HL-60/S4 (cell line): Measurements from ENCODE around the gene LRRC32.

Experiments
- in situ Hi-C: fragments of 300-500 bp; cut with MboI; formaldehyde crosslinking; loops from 2 replicates; pipeline ENCODE4 v1.14.3; 2022; ENCODE audit warnings: low sequenced_read_pairs

LRRC32 gene

DNA sequence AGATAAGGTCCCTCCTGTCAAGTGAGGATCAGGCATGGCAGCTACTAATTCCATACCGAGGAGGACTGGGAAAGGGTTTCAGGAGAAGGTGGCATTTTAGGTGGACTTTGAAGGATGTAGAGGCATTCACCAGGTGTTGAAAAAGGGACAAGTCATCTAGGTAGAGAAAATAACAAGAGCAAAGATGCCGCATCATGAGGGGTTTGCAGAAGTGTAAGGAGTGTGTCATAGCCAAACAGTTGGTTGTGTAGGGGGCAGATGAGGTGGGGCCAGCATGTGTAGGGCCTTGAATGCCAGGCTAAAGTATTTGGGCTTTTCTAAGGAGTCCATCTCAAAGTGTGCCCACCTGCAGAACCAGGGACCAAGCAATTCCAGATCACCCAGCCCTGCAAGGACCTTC, 11.6 kb upstream of the LRRC32 start:
- in situ Hi-C loops: no loop called here

- in situ Hi-C loops: no loop called here
Observed at GRCh38 chr11:76680518-76681425, 10.2 kb upstream of the LRRC32 start.

GRCh38 chr11:76678321-76678720, 7.8 kb upstream of the LRRC32 start:
- in situ Hi-C loops: no loop called here

- in situ Hi-C loops: no loop called here
Observed at GRCh38 chr11:76677458-76677765, 6.9 kb upstream of the LRRC32 start.

DNA sequence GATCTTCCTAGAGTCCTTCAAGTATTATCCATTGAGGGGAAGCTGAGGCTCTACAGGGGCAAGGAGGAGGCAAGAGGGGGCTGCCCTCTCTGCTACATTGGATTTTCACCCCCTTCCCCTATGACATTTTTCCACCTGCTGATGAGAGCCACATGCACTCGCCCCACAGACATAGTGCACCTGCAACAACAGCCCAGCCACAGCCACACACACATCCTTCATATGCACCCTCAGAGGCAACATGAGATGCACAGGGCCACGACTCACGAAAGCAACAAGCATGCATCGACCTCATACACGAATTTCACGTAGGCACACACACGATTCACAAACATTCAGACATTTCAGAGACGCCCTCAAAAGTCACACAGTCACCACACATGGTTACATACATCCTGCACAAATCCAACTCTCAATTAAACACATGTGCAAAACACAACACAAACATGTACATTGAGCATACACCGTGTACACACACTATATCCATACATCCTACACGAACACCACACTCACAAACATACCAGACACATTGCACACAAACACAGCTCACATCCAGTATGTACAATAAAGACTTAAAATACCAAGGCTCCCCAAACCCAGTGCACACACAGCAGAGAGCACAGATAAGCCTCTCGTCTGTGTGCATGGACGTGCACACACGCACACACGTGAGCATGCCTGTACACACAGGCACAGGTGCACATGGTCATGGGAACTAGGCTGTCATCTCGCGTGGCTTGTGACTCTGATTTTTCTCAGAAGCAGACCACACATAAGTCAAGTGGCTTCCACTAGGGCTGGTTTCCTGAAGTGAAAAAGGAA, 6.3 kb upstream of the LRRC32 start:
- in situ Hi-C loops: no loop called here

DNA sequence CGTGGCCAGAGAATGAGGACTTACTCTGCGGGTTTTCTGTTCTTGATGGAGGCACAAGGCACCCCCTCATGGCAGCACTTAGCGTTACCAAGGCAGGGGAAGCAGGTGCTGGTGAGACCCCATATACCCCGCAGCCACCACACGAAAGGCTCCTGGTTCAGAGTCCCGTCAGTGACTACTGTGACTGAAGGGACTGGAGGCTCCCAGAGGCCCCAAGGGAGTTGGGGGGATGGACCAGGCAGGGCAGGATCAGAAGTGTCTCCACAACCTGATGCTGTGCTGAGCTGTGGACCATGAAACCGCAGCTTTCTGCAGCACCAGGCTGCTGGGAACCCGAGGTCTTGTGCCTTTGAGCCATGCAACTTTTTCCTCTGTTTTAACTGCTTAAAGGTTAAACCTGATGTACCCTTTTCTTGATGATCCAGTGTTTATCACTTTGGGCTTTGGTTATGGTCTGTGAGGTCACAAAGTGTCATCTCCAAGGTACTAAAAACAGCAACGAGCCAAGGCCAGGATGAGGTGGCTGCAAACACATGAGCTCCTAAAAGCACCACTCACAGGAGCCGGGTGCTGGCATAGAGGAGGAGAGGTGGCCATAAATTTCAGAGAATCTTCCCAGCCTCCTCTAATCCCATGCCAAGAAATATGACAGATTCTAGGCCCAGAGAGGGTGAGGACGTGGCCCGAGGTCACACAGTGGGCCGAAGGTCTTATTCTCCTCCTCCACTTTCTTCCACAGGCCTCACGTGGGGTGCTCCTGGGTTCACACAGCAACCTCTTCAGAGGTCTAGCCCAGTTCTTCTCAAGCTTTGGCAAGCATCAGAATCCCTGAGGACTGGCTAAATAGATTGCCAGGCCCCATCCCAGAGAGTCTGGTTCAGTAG, 4.2 kb upstream of the LRRC32 start:
- in situ Hi-C loops: no loop called here

- in situ Hi-C loops: no loop called here
Observed at GRCh38 chr11:76673176-76674142, 2.9 kb upstream of the LRRC32 start.

DNA sequence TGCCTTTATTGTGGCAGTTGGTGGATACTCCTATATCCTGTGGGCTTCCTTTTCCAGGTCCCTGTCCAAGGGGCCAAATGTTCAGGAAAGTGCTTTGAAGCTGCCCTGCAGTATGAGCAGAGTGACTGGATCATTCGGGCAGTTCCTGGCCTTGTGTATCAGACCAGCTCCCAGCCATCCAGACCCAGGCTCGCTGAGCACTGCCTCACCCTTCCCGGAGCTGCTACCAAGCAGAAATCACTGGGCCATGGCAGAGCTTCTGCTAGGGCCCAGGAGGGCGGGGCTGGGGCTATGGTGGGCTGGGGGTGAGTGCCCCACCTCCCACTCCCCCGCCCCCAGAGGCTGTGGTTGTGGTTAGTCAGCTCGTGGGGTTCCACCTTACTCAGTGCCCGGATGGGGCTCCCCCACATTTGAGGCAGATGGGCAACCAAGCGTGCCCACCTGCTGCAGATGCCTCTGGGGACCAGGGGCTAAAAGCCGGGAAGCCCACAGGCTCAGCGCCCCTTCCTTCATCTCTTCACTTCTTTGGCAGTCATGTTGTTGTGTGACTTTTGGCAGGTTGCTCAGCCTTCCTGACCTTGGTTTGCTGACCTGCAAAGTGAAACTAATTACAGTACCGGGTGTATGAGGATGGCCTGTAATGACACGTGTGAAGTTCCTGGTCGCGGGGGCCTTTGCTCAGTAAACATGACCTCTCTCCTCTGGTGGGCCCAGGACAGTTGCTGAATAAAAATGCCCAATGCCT, 2.1 kb upstream of the LRRC32 start:
- in situ Hi-C loops: no loop called here

DNA sequence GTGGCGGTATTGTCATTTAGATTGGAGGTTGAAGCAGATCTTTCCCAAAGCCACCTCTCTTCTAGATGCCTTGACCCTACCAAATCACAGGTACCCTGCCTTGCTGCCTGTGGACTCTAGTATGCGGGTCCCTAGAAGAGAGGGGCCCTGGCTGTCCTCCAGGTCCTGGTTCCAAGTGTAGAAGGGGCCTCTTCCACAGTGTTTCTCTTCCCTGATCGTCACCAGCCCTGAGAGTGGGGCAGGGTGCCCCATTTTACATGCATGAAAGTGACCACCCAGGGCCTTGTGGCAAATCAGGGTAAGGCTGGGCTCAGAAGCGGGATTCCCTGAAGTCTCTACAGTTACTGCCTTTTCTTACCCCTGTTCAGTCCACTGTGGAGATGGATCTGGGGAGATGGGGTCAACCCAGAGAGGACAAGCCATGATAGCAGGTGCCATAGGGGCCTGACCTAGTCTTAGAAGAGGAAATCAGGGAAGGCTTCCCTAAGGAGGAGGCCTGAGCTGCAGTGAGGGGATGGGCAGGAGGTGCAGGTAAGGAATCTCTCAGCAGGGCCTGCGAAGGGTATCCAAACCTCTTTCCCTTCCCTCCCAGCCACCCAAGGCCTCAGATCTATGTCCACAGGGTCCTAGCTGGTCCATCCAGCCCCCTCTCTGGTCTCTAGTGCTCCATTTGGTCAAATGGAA, 1.2 kb upstream of the LRRC32 start:
- in situ Hi-C loops: no loop called here

GRCh38 chr11:76671237-76671592, 668 bp upstream of the LRRC32 start:
- in situ Hi-C loops: no loop called here

- in situ Hi-C loops: no loop called here
Observed at GRCh38 chr11:76669901-76670484, 554 bp downstream of the LRRC32 start.

GRCh38 chr11:76668362-76669155, 2.0 kb downstream of the LRRC32 start:
- in situ Hi-C loops: no loop called here

- in situ Hi-C loops: no loop called here
Observed at GRCh38 chr11:76667856-76668255, 2.7 kb downstream of the LRRC32 start.

- in situ Hi-C loops: no loop called here
Observed at GRCh38 chr11:76667271-76667818, 3.2 kb downstream of the LRRC32 start.

DNA sequence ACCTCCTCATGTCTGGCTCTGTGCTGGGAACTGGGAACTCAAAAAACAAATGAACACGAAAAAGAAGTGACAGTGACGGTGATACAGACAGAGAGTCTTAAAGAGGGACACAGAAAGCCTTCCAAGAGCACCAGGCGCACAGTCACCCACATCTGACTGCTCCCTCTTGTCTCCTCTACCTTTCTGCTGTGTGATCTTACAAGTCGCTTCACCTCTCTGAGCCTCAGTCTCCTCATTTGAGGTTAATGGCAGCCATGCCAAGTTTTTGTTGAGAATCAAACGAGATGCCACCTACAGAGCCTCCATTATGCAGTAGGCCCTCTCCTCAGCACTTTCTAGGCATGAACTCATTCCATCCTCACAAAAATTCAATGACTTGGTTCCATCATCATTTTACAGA, 3.7 kb downstream of the LRRC32 start:
- in situ Hi-C loops: no loop called here

GRCh38 chr11:76666408-76666807, 4.1 kb downstream of the LRRC32 start:
- in situ Hi-C loops: no loop called here

DNA sequence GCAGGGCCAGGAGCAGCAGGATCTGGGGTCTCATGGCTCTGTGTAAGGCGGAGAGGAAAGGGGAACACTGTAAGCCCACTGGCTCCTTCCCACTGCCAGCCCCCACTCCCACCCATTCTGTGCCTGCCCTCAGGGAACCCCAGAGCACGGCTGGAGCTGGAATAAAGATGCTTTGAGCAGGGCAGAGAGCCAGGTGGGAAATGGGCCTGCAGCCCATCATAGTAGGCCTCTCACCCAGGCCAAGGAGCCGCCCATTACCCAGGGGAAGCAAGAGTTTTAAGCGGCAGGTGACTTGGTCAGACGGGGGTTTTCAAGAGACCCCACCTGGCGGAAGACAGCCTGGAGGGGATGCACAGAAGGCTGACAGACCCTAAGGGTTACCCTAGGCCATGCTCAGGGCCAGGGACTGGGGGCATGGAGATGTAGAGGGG, 4.6 kb downstream of the LRRC32 start:
- in situ Hi-C loops: no loop called here
